Nucleus accumbens (tissue), 56 donors: ENCODE data around the gene KRTAP10-1.

Source experiments
- DNase-seq, 56 donors: peaks; one replicate each; lab custom pipeline; 2025; lab: John Stamatoyannopoulos, UW

The KRTAP10-1 gene

DNA sequence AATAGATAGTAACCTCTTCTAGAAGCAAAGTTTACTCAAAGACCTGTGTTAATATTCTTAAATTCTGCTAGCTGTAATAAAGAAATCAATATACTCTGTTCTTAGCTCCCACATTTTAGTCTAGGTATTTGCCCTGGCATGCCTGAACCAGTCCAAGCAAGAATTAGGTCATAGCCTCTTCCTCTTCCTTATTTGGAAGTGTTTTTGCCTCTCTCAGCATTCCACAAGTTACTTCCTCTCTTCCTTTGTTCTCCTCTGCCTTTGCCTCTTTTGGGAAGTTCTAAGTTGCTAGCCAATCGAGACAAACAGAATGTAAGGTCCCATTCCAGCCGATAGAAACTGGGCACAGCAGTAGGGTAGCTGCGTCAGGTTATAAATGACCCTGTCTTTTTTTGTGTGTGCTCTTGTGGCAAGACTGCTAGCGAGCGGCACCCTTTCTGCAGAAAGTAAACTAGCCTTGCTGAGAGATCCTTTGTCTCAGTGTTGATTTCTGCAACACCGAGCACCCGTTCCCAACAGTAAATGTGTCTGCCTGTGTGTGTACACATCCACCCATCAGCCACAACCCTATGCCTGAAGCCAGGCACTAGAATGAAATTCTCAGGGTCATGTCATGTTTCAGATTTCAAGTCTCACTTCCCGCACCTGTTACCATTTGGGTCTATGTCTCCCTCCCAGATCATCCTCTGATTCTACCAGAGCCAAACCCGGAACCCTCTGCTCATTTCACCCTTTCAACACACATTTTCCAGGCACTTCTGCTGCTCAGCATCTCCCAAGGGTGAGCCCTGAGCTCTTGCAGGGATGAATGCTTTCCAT, 47.2 kb downstream of the KRTAP10-1 start:
- no peak for DNase-seq

GRCh38 chr21:44490816-44491215, 49.2 kb downstream of the KRTAP10-1 start:
- no peak for DNase-seq

- DNase-seq, result no peak
Measured at GRCh38 chr21:44490405-44490804, 49.6 kb downstream of the KRTAP10-1 start.

GRCh38 chr21:44489962-44490361, 50.0 kb downstream of the KRTAP10-1 start:
- no peak for DNase-seq
